Endothelial cell of umbilical vein (primary cell): ENCODE data around the gene RAB35.

Experiments
- EZH2 ChIP-seq: IDR thresholded peaks from 2 replicates; pipeline ENCODE4 v1.6.1; 2012; ENCODE audit warnings: borderline replicate concordance, low read depth, mild to moderate bottlenecking, moderate library complexity, low read length, inconsistent platforms; ENCODE audit not compliant: severe bottlenecking
- FOS ChIP-seq: IDR thresholded peaks from 2 replicates; pipeline ENCODE4 v1.6.1; 2011; ENCODE audit warnings: mild to moderate bottlenecking, low read length, moderate library complexity, borderline replicate concordance; ENCODE audit not compliant: insufficient read depth
- GATA2 ChIP-seq: IDR thresholded peaks from 2 replicates; pipeline ENCODE4 v1.7.0; 2011; ENCODE audit warnings: low read depth, mild to moderate bottlenecking, moderate library complexity, mixed read lengths, low read length; ENCODE audit not compliant: insufficient read length, insufficient read depth
- JUN ChIP-seq: IDR thresholded peaks from 2 replicates; pipeline ENCODE4 v1.6.1; 2011; ENCODE audit warnings: borderline replicate concordance, low read depth; ENCODE audit not compliant: insufficient read length, insufficient read depth
- MAX ChIP-seq: IDR thresholded peaks from 2 replicates; pipeline ENCODE4 v1.6.1; 2011; ENCODE audit not compliant: insufficient read depth, insufficient read length
- MYC ChIP-seq: IDR thresholded peaks from one replicate; pipeline ENCODE4 v1.6.1; 2011; ENCODE audit warnings: mild to moderate bottlenecking, low read depth, low read length
- POLR2A ChIP-seq: IDR thresholded peaks from 2 replicates; pipeline ENCODE4 v1.6.1; 2012; ENCODE audit warnings: low read depth, mild to moderate bottlenecking, control low read depth, low read length
- POLR2AphosphoS5 ChIP-seq: IDR thresholded peaks from 2 replicates; pipeline ENCODE4 v1.6.1; 2012; ENCODE audit warnings: low read depth, mild to moderate bottlenecking, control low read depth, low read length, moderate library complexity; ENCODE audit not compliant: insufficient read depth
- TF ChIP-seq, protein P1 (sequence below), 2 donors: IDR thresholded peaks; 1 replicate in 1 of 2; 2 replicates in 1 of 2; pipeline ENCODE4 v1.5.1; 2011; ENCODE audit warnings: low read length in 2 of 2, mild to moderate bottlenecking in 2 of 2, moderate library complexity in 2 of 2, control low read depth in 1 of 2, inconsistent platforms in 1 of 2, low read depth in 1 of 2; ENCODE audit not compliant: insufficient read depth in 1 of 2; ENCODE audit errors: extremely low read depth in 1 of 2

GRCh38 chr12:120125792-120126634 lies 9.5 kb upstream of the RAB35 start:
- TF ChIP-seq, protein P1, sequence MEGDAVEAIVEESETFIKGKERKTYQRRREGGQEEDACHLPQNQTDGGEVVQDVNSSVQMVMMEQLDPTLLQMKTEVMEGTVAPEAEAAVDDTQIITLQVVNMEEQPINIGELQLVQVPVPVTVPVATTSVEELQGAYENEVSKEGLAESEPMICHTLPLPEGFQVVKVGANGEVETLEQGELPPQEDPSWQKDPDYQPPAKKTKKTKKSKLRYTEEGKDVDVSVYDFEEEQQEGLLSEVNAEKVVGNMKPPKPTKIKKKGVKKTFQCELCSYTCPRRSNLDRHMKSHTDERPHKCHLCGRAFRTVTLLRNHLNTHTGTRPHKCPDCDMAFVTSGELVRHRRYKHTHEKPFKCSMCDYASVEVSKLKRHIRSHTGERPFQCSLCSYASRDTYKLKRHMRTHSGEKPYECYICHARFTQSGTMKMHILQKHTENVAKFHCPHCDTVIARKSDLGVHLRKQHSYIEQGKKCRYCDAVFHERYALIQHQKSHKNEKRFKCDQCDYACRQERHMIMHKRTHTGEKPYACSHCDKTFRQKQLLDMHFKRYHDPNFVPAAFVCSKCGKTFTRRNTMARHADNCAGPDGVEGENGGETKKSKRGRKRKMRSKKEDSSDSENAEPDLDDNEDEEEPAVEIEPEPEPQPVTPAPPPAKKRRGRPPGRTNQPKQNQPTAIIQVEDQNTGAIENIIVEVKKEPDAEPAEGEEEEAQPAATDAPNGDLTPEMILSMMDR (IDR thresholded peaks at IDR 0.05; ENCODE audit: extremely low read depth in 1 of 2, insufficient read depth in 1 of 2, low read depth in 1 of 2, low read length in 2 of 2), result no peak
- no peak for TF ChIP-seq FOS
- TF ChIP-seq POLR2AphosphoS5, result no peak
- TF ChIP-seq GATA2, result no peak
- TF ChIP-seq POLR2A, result no peak
- TF ChIP-seq EZH2, result no peak
- TF ChIP-seq MAX, result no peak
- TF ChIP-seq JUN, result no peak
- no peak for TF ChIP-seq MYC
